Tibial nerve (tissue), 4 donors: Measurements from ENCODE around the gene SPATA31C2. TPM values are rescaled to one million over a fixed set of nuclear protein-coding genes. Genes with fewer than 3 reads are reported as not detected.
"Not testable (repeated sequence)": the region's sequence is repeated elsewhere in the genome, so short reads cannot be mapped to it uniquely, and the experiment has no call there.

Experiments used
- DNase-seq, 2 donors: peaks; one replicate each; pipeline ENCODE4 v3.0.0-alpha.2; 2019; ENCODE audit warnings: low spot score in 2 of 2
- H3K27ac ChIP-seq, 4 donors: fragments of 200-600 bp; sonication (generic) in 3 of 4; one replicate each; pipeline ENCODE4 v1.5.1; 2017 to 2019; ENCODE audit warnings: mild to moderate bottlenecking in 1 of 4
- H3K27me3 ChIP-seq, 2 donors: fragments of 200-600 bp; sonication (generic) in 1 of 2; one replicate each; pipeline versions ENCODE4 v1.5.1 to v1.6.0; 2017 to 2019
- H3K36me3 ChIP-seq, 3 donors: fragments of 200-600 bp; sonication (generic); one replicate each; pipeline ENCODE4 v1.5.1; 2018 to 2019
- H3K4me1 ChIP-seq, 4 donors: fragments of 200-600 bp; sonication (generic) in 3 of 4; one replicate each; pipeline ENCODE4 v1.5.1; 2017 to 2019
- H3K4me3 ChIP-seq, 4 donors: fragments of 200-600 bp; sonication (generic) in 3 of 4; one replicate each; pipeline ENCODE4 v1.5.1; 2017 to 2019; ENCODE audit warnings: mild to moderate bottlenecking in 1 of 4, moderate library complexity in 1 of 4
- H3K9me3 ChIP-seq, 4 donors: fragments of 200-600 bp; sonication (generic) in 3 of 4; one replicate each; pipeline ENCODE4 v1.5.1; 2017 to 2019
- EP300 ChIP-seq, 2 donors: sonication (generic); formaldehyde crosslinking; IDR thresholded peaks; one replicate each; pipeline ENCODE4 v1.6.1; 2017; ENCODE audit warnings: antibody characterized with exemption in 2 of 2, mild to moderate bottlenecking in 1 of 2
- POLR2A ChIP-seq, 2 donors: fragments of 450-650 bp; IDR thresholded peaks; one replicate each; pipeline ENCODE4 v1.6.1; 2017; ENCODE audit warnings: antibody characterized with exemption in 2 of 2, mild to moderate bottlenecking in 2 of 2, moderate library complexity in 2 of 2
- WGBS, 2 donors: methylation state at CpG; one replicate each; pipeline ENCODE4 v1.1.5; 2018; 5-methylcytosine and 5-hydroxymethylcytosine counted together
- total RNA-seq, 4 donors: library from RNA; depleted of rRNA; stranded (reverse); fragments of >200 nt; gene quantifications; one replicate each; pipeline ENCODE4 v1.1.0, GENCODE V29; 2016
- TF ChIP-seq, protein P1 (sequence below), 5 experiments: fragments of 200-600 bp in 3 of 5; fragments of 450-650 bp in 2 of 5; sonication (generic) in 3 of 5; IDR thresholded peaks; one replicate each; pipeline ENCODE4 v1.5.1; 2016 to 2019; ENCODE audit warnings: antibody characterized with exemption in 5 of 5, mild to moderate bottlenecking in 3 of 5, moderate library complexity in 2 of 5

Gene SPATA31C2
- total RNA-seq, result under 1 TPM in 1 of 4 donors, not detected in 3; 0.22 TPM

DNA sequence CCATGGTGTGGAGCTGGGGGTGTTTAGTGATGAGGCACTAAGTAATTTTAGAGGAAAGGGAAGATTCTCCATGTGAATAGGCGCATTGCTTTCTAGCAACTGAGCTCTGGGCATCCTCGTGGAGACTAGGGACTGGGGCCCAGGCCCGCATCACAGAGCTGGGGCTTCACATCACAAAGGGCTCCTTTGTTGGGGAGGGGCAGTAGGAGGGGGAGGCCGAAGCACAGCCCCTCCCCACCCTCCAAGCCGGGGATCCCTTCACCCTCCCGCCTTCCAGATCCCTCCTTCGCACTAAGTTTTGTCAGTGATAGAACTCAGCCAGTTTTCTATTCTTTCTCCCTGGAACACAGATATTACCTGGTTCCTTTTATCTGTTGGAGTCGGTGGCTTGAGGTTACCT lies at the start of gene SPATA31C2:
Gene SPATA31C2 (minus strand): TSS at position 101 of the 400 bp plus-strand sequence. CDS start 29 bp downstream, at position 72.
- not testable (repeated sequence) for H3K9me3 ChIP-seq, H3K27me3 ChIP-seq, H3K4me1 ChIP-seq, H3K4me3 ChIP-seq, DNase-seq, H3K27ac ChIP-seq, H3K36me3 ChIP-seq
- WGBS, 2 donors, result no CpG with 5 or more reads among the region's 8 CpGs

DNA sequence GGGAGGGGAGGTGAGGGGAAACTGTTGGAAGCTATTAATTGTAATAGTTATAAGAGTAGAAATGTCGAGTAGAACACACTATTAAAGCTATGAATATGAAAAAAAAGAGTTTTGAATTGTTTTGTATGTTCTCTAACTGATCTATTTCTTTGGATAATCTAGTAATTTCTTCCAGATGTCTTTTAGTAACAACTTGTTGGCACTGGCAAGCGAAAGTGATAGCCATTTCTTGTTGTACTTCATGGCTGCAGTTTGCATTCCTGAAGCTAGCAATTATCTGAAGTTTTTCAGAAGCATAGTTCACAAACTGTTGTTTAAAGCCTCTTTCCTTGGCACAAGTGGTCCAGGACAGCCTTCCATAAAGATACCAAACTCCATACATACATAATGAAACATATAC lies 49.4 kb upstream of the SPATA31C2 start:
- DNase-seq, result no peak
- Histone ChIP-seq H3K27ac (no peak overlapping the region), H3K4me3 (no peak overlapping the region), H3K36me3 (no peaks in the 10 kb centered on the region), H3K9me3 (peaks cover 0 to 7% (median 0%) of the 10 kb centered on the region in 4 donors), H3K27me3 (no peaks in the 10 kb centered on the region), H3K4me1 (peaks cover 0 to 17% (median 0%) of the 10 kb centered on the region in 4 donors)
- 43 to 44% methylated on average over 2 of the region's 2 CpGs for WGBS, 2 donors
- TF ChIP-seq EP300 (IDR thresholded peaks at IDR 0.05) (no peak), POLR2A (IDR thresholded peaks at IDR 0.05) (no peak)
- TF ChIP-seq, protein P1, sequence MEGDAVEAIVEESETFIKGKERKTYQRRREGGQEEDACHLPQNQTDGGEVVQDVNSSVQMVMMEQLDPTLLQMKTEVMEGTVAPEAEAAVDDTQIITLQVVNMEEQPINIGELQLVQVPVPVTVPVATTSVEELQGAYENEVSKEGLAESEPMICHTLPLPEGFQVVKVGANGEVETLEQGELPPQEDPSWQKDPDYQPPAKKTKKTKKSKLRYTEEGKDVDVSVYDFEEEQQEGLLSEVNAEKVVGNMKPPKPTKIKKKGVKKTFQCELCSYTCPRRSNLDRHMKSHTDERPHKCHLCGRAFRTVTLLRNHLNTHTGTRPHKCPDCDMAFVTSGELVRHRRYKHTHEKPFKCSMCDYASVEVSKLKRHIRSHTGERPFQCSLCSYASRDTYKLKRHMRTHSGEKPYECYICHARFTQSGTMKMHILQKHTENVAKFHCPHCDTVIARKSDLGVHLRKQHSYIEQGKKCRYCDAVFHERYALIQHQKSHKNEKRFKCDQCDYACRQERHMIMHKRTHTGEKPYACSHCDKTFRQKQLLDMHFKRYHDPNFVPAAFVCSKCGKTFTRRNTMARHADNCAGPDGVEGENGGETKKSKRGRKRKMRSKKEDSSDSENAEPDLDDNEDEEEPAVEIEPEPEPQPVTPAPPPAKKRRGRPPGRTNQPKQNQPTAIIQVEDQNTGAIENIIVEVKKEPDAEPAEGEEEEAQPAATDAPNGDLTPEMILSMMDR (IDR thresholded peaks at IDR 0.05), result no peak

DNA sequence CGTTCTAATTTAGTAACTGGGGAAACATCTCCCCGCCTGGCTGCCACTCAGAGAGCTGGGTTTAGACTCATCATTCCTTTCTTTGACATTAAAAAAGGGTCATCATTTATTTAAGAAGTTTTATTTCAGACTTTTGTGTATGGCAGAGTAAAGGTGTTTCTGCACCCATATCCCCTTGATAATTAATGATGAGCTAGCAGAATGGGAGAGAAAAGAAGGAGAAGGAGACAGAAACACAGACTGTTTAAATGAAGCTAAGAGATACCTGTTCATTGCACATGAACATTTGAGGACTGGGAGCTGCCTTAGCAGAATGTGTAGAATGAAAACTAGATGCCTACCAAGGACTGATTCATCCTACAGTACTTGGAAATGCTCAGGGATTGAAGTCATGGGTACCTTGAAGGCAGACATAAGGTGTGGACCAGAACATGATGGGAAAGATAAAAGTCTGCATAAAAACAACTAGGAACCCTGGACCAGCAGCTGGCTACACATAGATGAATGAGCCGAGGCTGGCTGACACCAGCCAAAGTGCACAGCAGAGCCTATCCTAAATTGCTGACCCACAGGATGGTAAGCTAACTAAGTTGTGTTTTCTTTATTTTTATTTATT lies 48.3 kb upstream of the SPATA31C2 start:
- no peaks in the 10 kb centered on the region for H3K36me3 ChIP-seq
- TF ChIP-seq POLR2A (IDR thresholded peaks at IDR 0.05), result no peak
- no peak for TF ChIP-seq EP300 (IDR thresholded peaks at IDR 0.05)
- TF ChIP-seq, protein P1 (IDR thresholded peaks at IDR 0.05), result no peak
- no peaks in the 10 kb centered on the region for H3K27me3 ChIP-seq
- H3K4me1 ChIP-seq, result peaks cover 0 to 17% (median 0%) of the 10 kb centered on the region in 4 donors
- H3K9me3 ChIP-seq, result peaks cover 0 to 7% (median 0%) of the 10 kb centered on the region in 4 donors
- H3K4me3 ChIP-seq, result no peak overlapping the region
- WGBS, 2 donors, result 84 to 87% methylated on average over 3 of the region's 3 CpGs
- H3K27ac ChIP-seq, result no peak overlapping the region
- DNase-seq, result no peak

DNA sequence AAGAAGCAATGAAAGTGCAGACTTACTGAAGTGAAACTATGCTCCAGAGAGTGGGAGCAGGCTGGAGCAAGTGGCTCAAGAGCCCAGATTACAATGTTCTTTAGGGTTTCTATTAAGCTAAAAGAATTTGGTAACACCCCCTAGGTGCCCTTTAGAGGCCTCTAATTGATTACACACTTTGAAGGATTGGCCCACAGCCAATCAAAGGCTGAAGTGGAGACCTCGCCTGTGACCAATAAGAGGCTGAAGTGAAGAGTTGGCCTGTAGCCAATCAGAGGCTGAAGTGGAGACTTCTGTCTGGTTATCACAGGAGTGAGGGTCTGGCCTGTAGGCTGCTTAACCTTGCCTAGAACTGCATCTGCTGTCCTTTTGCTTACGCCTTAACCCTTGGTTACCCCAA lies 46.7 kb upstream of the SPATA31C2 start:
- no peak overlapping the region for H3K4me3 ChIP-seq
- TF ChIP-seq, protein P1 (IDR thresholded peaks at IDR 0.05), result no peak
- TF ChIP-seq EP300 (IDR thresholded peaks at IDR 0.05) (no peak), POLR2A (IDR thresholded peaks at IDR 0.05) (no peak)
- no peaks in the 10 kb centered on the region for H3K36me3 ChIP-seq
- no peak for DNase-seq
- no peaks in the 10 kb centered on the region for H3K27me3 ChIP-seq
- H3K4me1 ChIP-seq, result peaks cover 0 to 17% (median 0%) of the 10 kb centered on the region in 4 donors
- H3K27ac ChIP-seq, result no peak overlapping the region
- H3K9me3 ChIP-seq, result peaks cover 0 to 6% (median 0%) of the 10 kb centered on the region in 4 donors
- WGBS, 2 donors, result 74 to 77% methylated on average over 2 of the region's 2 CpGs

DNA sequence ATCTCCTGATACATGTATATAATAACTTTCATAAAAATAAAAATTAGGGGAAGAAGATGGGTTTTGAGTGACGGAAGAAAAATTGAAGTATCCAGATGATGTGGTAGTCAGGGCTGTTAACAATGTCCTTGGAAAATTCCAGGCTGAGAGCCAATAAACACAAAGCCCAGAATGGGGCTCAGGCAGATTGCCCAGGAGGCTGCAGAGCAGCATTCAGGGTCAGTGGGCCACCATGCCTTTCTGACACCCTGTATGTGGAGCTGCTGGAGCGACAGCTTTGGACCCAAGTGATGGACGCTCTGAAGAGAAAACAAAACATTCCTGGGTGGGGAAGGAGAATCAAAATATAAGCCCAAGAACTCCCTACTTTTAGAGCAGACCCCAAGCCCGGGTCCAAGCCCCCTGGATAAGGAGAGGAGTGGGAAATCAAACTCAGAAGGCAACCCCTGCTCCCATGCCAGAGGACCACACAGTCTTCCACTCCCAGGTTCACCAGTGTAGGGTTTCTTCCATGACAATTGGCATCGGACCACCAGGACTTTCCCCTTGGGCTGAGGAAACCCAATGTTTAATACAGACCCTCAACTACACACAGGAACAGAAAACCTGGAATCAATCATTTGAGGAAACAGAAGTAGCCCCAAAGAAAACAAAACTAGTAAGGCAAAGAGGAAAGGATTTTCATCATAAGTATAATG lies 45.7 kb upstream of the SPATA31C2 start:
- DNase-seq, result no peak
- H3K27ac ChIP-seq, result no peak overlapping the region
- WGBS, 2 donors, result 34 to 39% methylated on average over 5 of the region's 5 CpGs

More for the DNA sequence above, 45.7 kb upstream of the SPATA31C2 start:
- Histone ChIP-seq H3K36me3 (no peaks in the 10 kb centered on the region), H3K27me3 (no peaks in the 10 kb centered on the region), H3K4me1 (peaks cover 0 to 17% (median 0%) of the 10 kb centered on the region in 4 donors), H3K9me3 (no peaks in the 10 kb centered on the region), H3K4me3 (no peak overlapping the region)
- TF ChIP-seq, protein P1 (IDR thresholded peaks at IDR 0.05), result no peak
- no peak for TF ChIP-seq EP300 (IDR thresholded peaks at IDR 0.05)
- no peak for TF ChIP-seq POLR2A (IDR thresholded peaks at IDR 0.05)
